H54 (cell line): ENCODE measurements around the gene CATSPER3.
A peak's percentile ranks its signal among the peaks of the same experiment; 100 is the strongest.

ENCODE experiments used
- DNase-seq: peaks from one replicate; pipeline ENCODE4 v3.0.0; 2011; ENCODE audit warnings: low spot score, mixed read lengths; ENCODE audit not compliant: insufficient read length
- FAIRE-seq: peaks from 3 replicates; lab custom pipeline; 2011; peaks lifted over from hg19 to GRCh38; lab: Jason Lieb, UNC
- POLR2A ChIP-seq: IDR thresholded peaks from 2 replicates; pipeline ENCODE4 v1.6.1; 2011; ENCODE audit warnings: low read depth, mild to moderate bottlenecking, low read length

CATSPER3 gene

DNA sequence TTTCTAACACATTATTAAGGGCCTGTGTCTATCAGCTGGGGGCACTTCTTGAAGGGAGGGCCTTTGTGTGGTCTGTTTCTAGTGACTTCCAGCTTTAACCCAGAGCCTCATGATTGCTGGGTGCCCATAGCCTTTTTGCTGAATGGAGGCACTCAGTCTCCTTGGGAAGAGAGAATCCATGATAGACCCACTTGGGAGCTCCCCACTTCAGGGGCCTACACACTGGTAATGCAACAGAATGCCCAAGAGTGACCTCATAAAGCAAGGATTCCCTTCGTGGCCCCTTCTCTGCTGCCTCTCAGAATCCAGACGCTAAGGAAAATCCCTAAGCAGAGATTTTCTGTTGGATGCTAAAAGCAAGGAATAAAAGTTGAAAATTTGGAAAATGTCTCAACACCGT lies at the start of gene CATSPER3:
Gene CATSPER3, plus strand, starts transcription at position 301 of the 400 bp plus-strand sequence. Its CDS starts 85 bp downstream, at position 386.
- DNase-seq: no peak
- no peak for TF ChIP-seq POLR2A
- no peak for FAIRE-seq

DNA sequence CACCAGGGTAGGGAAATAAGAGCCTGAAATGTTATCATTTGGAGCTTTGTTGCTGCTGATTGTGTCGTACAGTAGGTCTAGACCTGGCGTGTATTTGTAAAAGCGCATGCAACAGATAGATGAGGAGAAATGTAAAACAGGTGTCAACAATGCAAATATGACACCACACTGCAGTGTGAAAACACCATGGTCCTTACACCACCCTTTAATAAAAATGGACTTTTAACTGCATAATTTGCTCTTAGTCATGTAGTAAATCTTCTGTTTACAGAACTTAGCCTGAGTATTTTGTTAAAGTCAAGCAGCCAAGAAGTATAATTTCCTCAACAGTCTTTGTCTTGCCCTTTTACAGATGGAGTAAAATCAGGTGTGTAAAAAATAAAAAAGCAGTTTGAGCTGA lies 48.8 kb upstream of the CATSPER3 start:
- DNase-seq: no peak
- FAIRE-seq: no peak
- no peak for TF ChIP-seq POLR2A

DNA sequence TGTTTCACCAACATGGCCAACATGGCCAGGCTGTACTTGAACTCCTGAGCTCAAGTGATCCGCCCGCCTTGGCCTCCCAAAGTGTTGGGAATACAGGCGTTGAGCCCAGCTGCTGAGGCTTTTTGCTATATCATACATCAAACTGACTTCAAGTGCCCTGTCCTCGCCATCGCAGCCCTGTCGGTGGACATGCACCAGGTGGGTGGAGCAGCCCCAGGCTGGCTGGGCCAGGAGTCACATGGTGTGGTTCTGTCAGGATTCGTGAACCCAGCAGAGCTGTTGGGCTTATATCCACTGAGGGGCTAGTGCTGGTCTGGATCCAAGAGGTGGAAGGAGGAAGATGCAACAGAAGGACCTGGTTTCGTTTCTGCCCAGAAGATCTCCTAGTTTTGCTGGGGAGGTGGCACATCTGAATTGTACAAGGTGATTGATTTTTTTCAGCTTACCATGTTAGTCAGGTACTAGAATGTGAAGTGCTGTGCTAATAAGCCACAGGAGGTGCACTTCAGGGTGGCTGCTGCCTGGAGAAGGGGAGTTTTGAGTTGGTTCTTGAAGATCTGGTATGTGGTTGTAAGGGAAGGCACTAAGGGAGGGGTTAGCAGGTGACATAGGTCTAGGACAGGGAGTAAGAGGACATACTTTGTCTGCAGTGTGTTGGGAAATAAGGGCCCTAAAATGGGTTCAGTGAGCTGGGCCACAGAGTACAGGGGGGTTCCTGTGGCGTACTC lies 46.7 kb upstream of the CATSPER3 start:
- TF ChIP-seq POLR2A: no peak
- FAIRE-seq: no peak

DNA sequence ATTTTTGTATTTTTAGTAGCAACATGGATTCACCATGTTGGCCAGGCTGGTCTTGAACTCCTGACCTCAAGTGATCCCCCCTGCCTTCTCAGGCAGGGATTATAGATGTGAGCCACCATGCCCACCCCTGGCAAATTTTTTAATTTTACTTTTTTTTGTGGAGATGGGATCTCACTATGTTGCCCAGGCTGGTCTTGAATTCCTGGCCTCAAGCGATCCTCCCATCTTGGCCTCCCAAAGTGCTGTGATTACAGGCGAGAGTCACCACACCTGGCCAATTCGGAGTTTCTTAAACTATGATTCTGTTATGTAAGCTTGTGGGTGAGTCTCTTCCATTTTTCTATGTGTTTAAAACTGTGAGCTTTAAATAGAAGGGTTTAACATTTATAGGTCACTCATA lies 35.2 kb upstream of the CATSPER3 start:
- FAIRE-seq (no peak), DNase-seq (no peak)
- TF ChIP-seq POLR2A: no peak

More for the DNA sequence above, 46.7 kb upstream of the CATSPER3 start:
- no peak for DNase-seq

DNA sequence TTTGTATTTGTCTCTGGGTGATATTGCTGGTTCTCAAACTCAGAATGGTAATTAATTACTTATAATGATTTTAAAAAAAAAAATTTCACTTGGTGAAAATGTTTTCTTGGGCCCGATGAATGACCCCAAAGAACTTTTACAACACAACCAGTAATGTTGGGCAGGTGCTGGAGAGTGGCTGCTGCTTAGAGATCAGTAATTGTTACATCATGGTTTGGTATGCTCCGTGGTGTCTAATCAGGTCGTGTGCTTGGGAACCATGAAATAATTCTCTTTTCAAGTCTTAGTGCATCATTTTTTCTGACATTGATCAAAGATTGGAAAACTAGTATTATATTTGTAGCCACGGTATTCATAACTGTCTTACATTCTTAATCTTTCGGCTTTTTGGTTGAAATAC lies 33.5 kb upstream of the CATSPER3 start:
- FAIRE-seq (no peak), DNase-seq (no peak)
- TF ChIP-seq POLR2A: no peak

DNA sequence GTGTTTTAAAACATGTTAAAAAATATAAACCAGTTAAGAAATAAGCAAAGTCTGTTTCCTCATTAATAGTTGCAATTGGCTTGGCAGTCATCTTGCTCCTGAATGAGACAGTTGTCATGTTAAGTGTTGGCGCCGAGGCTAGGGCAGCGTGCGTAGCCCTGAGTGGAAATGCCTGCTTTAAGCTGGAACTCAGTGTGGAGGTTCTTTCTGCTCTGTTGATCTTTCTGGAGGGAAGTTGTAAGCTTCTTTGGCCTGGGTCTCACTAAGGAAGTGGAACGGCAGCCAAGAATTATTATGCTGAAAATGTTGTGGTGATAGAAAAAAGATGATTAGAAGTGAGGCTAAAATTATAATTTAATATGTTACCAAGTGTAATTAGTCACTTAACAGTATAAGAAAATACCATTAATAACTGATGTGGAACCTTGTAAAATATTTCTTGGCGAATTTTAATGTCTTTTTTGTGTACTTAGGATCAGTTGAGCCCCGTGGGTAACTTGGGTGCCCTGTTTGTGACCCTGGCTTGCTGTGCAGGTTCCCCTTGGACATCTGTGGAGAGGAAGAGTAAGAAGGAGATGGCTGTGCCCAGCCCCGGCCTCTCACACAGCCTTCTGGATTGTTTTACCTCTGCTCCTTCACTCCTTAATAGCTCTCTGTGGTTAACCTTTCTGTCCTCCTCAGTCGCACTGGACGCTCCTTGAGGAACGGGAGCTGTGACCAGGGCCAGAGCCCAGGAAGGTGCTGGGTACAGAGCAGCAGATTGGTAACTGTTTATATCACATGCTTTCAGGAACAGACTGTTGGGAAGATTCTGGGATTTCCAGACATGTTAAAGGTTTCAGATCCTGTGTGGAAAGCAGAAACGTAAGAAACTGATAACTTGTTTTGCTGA lies 31.8 kb upstream of the CATSPER3 start:
- FAIRE-seq (no peak), DNase-seq (no peak)
- no peak for TF ChIP-seq POLR2A

DNA sequence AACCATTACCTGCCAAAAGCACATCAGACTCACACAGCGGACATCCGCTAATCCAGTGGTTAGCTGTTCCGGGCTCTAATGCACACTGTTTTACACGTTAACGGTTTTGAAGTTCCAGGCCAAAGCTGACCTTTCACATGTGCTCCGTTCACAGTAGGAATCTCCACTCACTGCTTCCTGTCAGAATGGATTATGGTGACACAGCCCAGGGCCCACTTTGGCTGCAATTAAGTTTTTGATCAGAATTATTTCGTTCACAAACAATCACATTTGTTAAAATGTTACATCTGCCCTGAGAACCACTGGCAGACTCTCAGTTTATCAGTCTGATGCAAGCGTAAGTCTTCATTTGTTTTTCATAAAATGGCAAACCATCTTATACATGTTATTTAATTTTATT lies 30.2 kb upstream of the CATSPER3 start:
- no peak for TF ChIP-seq POLR2A

DNA sequence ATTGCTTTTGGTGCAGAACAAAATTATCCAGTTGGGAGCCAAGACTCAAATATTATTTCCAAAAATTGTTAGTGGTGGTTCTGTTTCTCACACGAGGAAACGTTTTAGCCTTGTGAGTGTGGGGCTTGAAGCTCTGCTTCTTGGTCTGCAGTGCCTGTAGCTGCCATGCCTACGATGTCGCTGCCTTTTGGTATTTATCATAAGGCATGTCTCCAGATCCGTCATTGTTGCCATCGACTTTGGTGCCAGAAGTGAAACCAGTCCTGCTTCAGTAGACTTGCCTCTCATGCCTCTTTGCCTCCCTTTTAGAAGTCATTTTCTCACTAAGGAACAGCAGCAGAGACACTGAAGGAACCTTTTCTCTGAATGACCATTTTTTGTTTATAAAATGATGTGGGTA lies 29.7 kb upstream of the CATSPER3 start:
- FAIRE-seq: no peak
- TF ChIP-seq POLR2A: no peak
- no peak for DNase-seq

More for the DNA sequence above, 30.2 kb upstream of the CATSPER3 start:
- no peak for FAIRE-seq
- DNase-seq: no peak

DNA sequence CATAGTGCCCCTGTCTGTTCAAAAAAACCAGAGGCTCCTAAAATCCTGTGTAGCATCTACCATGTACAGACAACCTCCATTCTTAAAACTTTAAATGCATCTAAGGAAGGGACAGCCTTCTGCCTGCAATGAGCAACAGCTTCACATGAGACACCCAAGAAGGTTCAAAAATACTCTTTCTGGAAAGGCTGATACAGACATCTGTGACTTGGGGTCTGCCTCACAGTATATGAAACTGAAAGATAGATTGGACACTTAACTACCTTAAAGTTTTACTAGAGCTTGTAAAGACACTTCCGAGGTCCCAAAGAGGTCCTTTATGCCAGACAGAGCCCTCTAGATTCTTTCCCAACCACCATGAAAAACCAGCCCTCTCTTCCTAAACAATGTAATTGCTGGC lies 28.2 kb upstream of the CATSPER3 start:
- no peak for TF ChIP-seq POLR2A
- FAIRE-seq (no peak), DNase-seq (no peak)

DNA sequence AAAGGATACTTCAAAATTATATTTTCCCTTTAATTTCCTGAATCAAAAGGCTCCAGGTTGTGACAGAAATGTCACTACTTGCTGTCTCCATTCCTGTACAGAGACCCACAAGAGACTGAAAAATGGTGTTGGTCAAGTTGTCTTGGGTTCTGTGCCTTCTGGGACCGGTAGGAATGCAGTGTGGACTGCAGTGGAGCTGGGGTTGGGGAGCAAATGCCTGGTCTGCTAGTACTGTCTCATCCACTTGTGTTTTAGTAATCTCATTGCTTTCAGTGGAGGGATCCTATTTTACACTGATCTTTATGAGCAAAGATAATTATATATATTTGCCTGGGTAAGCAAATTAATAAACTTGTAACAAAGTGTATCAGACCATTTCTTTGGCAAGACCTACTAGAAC lies 24.2 kb upstream of the CATSPER3 start:
- no peak for TF ChIP-seq POLR2A
- FAIRE-seq (no peak), DNase-seq (no peak)

DNA sequence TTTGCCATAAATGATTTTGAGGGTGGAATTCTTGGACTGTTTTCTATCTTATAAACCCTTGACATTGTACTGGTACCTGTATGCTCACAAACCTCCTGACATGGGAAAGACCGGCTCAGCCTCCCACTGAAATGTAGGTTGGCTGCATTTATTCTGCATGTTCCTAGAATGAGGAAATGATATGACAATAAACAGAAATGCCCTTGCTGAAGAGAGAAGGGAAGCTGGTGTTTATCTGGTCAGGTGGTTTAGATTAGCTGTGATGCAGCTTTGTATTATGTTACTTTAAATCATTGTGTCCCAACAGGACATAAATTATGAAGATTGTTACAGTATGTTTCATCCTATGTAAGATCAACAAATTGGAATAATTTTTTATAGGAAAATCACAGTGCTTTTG lies 23.1 kb upstream of the CATSPER3 start:
- FAIRE-seq (no peak), DNase-seq (no peak)
- no peak for TF ChIP-seq POLR2A

DNA sequence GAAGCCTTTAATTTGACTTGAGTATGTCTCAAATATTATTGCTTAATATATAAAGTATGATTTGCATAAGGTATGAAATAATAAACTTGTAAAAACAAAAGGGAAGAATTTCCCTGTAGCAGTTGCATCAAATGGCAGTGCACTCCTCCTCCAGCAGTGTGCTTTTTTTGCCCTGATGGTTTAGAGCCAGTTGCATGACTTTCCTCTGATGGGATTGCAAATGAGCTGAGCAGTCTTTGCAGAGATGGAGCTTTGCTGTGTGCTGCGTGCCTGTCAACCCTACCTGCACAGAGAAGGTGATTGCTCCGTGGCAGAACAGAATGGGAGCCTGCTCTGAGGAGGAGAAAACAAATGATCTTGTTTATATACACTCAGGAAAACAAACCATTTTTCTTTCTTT lies 22.7 kb upstream of the CATSPER3 start:
- no peak for DNase-seq
- no peak for TF ChIP-seq POLR2A
- no peak for FAIRE-seq

DNA sequence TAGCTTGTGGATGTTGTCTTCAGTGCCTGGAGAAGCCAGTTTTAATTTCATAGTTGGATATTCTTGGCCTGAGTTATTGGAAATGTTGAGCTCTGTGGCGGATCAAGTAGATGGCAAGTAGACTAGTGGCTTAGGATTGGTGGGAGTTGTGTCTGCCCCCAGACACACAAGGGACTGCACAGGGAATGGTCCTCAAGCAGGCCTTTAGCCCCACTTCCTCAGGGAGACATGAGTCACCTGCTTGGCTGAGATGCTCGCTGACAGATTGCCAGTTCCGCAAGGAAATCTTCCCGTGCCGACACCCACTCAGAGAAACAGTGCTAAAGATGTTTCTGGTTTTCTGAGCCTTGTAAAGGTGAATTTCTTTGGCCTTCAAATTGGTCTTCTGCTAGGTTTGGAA lies 18.8 kb upstream of the CATSPER3 start:
- no peak for DNase-seq
- FAIRE-seq: peak; percentile 33
- TF ChIP-seq POLR2A: no peak

DNA sequence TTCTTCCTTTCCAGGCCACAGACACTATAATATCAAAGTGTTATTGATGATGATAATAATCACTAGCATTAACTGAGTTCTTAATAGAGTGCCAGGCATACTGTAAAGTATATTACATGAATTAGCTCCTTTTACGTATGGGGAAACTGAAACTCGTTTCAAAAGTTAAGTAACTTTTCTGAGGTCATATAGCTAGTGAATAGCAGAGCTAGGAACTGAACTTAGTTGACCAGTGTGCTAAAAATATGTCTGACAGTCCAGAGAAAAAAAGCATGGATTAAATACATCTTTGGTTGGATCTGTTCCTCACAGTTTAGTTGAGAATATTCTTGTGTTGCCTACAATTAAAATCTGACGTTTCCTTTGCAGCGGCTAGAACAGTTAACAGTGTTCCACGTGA lies 18.4 kb upstream of the CATSPER3 start:
- no peak for TF ChIP-seq POLR2A
- DNase-seq (no peak), FAIRE-seq (no peak)

DNA sequence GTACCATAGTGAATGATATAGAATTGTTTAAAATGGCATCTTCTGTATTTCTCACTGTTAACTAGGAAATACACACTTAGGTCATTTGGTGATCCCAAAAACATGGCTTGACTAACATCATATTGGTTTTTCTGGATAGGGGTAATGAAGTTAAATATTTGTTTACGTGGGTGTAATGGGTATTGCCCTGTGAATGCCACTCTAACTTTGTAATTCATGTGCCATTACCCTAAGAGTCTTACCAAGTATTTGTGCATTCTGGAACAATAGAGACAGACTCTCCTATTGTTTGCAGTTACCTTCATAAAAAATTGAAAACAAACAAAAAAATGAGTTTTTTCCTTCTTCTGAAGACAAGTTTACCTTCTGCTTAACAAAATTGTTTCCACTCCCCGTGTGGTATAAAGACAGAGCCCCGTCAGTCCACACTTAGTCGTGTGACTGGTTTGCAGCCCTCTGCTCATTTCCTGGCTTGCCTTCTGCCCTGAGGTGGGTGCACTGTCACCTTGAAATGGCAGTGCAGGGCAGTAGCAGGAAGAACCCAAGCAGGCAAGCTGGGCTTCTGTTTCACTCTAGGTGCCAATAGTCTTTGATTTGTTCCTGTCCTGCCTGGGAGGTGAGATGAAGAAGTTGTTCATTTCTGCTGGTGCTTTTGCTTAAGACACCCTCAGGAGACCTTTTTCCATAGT lies 9.6 kb upstream of the CATSPER3 start:
- DNase-seq (no peak), FAIRE-seq (no peak)
- TF ChIP-seq POLR2A: no peak
